Measurements from ENCODE around the gene THADA. TPM values are rescaled to one million over a fixed set of nuclear protein-coding genes. Genes with fewer than 3 reads are reported as not detected.

THADA gene
- polyA plus RNA-seq, 4 donors = 6.3 to 13.5 (median 12.7) TPM

DNA sequence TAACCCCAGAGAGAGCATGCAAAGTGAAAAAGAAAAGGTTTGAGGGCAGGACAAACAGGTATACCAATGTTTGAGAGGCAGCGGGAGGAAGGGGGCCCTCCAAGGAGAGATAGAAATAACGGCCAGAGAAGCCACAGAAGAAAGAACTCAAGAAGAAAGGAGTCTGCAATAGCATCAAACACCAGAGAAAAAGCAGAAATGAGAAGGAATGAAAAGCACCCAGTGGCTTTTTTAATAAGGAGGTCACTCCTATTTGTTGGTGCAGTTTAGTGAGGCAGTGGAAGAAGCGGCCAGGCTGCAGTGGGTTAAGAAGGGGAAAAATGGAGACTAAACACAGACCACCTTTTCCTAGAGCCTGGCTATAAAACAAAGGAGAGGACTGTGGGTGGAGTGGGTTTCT is 177.2 kb downstream of the THADA start:
- 92 to 97% (median 95%) methylated on average over 3 of the region's 3 CpGs for WGBS, 3 donors
- no peak for FAIRE-seq
- H3K4me1 ChIP-seq (ENCODE audit: control insufficient read depth in 3 of 3, insufficient read depth in 2 of 3, low read depth in 1 of 3, low read length in 2 of 3) = peaks cover 0 to 17% (median 3%) of the 10 kb centered on the region in 3 donors
- H3K27ac ChIP-seq (ENCODE audit: low read depth in 1 of 3, low read length in 2 of 3) = no peak overlapping the region
- no peaks in the 10 kb centered on the region for H3K36me3 ChIP-seq (ENCODE audit: control insufficient read depth in 3 of 3, insufficient read depth in 2 of 3, low read depth in 1 of 3, low read length in 3 of 3)
- H3K9me3 ChIP-seq (ENCODE audit: control insufficient read depth in 2 of 2, insufficient read depth in 1 of 2, low read depth in 1 of 2, low read length in 1 of 2) = no peaks in the 10 kb centered on the region
- DNase-seq = no peak
- no peaks in the 10 kb centered on the region for H3K27me3 ChIP-seq (ENCODE audit: control insufficient read depth in 3 of 3, insufficient read depth in 3 of 3, low read length in 3 of 3)
- no peak overlapping the region for H3K4me3 ChIP-seq (ENCODE audit: low read depth in 1 of 3, low read length in 3 of 3)

DNA sequence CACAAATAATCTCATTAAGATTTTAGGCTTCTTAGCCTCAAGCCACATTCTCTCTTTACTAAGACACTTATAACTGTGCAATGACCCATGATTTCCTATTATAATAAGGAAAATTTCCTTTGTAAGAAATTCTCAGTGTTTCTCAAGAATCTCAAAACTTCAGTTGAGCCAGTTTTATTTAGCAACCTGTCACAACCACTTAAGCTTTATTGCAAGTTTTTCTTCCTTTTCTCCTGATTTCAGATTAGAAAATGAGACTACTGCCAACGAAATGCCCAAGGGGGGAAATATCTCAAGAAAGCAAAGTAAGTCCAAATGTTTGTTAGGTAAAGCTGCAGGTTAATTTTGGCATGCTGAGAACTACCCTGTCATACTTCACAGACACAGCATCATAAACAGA is 178.5 kb downstream of the THADA start:
- Histone ChIP-seq H3K4me3 (ENCODE audit: low read depth in 1 of 3, low read length in 3 of 3) (no peak overlapping the region), H3K4me1 (ENCODE audit: control insufficient read depth in 3 of 3, insufficient read depth in 2 of 3, low read depth in 1 of 3, low read length in 2 of 3) (peaks cover 0 to 6% (median 3%) of the 10 kb centered on the region in 3 donors), H3K9me3 (ENCODE audit: control insufficient read depth in 2 of 2, insufficient read depth in 1 of 2, low read depth in 1 of 2, low read length in 1 of 2) (no peaks in the 10 kb centered on the region), H3K36me3 (ENCODE audit: control insufficient read depth in 3 of 3, insufficient read depth in 2 of 3, low read depth in 1 of 3, low read length in 3 of 3) (no peaks in the 10 kb centered on the region), H3K27ac (ENCODE audit: low read depth in 1 of 3, low read length in 2 of 3) (no peak overlapping the region), H3K27me3 (ENCODE audit: control insufficient read depth in 3 of 3, insufficient read depth in 3 of 3, low read length in 3 of 3) (no peaks in the 10 kb centered on the region)
- WGBS, 3 donors = 71 to 83% (median 80%) methylated on average over 1 of the region's 1 CpG
- no peak for DNase-seq
- FAIRE-seq = no peak

DNA sequence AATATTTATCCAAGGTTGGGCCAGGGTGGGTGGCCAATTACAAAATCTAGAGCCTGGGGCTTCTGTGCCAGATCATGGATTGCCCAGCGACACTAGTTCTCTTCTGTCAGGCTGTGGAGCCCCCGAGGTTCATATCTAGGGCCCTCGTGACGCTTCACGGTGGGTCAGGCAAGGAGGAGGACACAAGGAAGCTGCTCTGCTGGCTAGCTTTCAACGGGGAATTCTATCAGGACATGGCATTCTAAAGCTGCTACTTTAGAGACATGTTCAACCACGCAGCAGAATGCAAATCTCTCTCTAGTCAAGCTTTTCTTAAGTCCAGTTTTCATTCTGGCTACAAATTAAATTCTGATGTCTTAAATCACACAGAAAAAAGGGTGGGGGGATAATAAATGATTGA is 180.2 kb downstream of the THADA start:
- peak overlapping the region in 1 of 3 donors; percentile 65 for H3K27ac ChIP-seq (ENCODE audit: low read depth in 1 of 3, low read length in 2 of 3)
- H3K27me3 ChIP-seq (ENCODE audit: control insufficient read depth in 3 of 3, insufficient read depth in 3 of 3, low read length in 3 of 3) = no peaks in the 10 kb centered on the region
- peaks cover 0 to 6% (median 3%) of the 10 kb centered on the region in 3 donors for H3K4me1 ChIP-seq (ENCODE audit: control insufficient read depth in 3 of 3, insufficient read depth in 2 of 3, low read depth in 1 of 3, low read length in 2 of 3)
- DNase-seq = no peak
- H3K4me3 ChIP-seq (ENCODE audit: low read depth in 1 of 3, low read length in 3 of 3) = no peak overlapping the region
- FAIRE-seq = no peak
- H3K36me3 ChIP-seq (ENCODE audit: control insufficient read depth in 3 of 3, insufficient read depth in 2 of 3, low read depth in 1 of 3, low read length in 3 of 3) = no peaks in the 10 kb centered on the region
- WGBS, 3 donors = 73 to 93% (median 92%) methylated on average over 7 of the region's 7 CpGs
- H3K9me3 ChIP-seq (ENCODE audit: control insufficient read depth in 2 of 2, insufficient read depth in 1 of 2, low read depth in 1 of 2, low read length in 1 of 2) = no peaks in the 10 kb centered on the region

DNA sequence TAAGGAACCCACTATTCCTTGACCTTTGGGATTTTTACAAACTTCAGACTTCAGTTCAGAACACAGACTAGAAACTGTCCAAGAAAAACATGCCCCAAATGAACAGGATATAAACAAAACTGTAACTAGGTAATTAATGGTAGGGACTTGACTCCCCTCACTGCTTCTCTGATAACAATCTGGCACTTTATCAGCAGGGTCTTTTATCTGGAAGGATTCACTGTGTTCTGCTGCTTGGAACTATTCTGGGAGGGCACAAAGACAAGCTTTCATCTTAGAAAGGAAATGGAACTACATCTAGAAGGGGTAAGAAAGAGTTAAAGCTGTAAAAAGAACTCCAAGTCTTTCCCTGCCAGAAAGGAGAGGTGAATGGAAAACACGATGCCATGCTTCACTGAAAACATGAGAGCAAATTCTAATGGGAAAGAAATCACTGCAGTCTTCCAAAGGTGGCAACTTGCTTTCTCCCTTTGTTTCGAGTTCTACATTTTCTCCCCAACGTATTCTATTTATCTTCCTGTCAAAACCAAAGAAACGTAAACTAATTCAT is 181.2 kb downstream of the THADA start:
- WGBS, 3 donors = 74 to 82% (median 80%) methylated on average over 4 of the region's 4 CpGs
- H3K27ac ChIP-seq (ENCODE audit: low read depth in 1 of 3, low read length in 2 of 3) = no peak overlapping the region
- no peak for FAIRE-seq

DNA sequence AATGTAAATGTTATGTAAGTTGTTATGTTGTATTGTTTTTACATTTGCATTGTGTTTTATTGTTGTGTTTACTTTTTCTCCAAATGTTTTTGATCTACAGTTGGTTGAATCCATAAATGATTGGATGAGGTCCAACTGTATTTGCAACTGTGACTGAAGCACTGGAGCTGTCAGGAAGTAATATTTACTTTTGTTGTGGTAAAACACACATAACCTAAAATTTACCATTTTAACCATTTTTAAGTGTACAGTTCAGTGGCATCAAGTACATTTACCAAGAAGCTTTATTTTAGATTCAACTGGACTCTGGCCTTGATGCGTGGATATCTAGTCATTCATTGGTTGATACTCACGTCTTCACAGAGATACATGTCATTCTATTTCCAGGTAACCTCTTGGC is 181.8 kb downstream of the THADA start:
- Histone ChIP-seq H3K27ac (ENCODE audit: low read depth in 1 of 3, low read length in 2 of 3) (no peak overlapping the region), H3K9me3 (ENCODE audit: control insufficient read depth in 2 of 2, insufficient read depth in 1 of 2, low read depth in 1 of 2, low read length in 1 of 2) (no peaks in the 10 kb centered on the region), H3K36me3 (ENCODE audit: control insufficient read depth in 3 of 3, insufficient read depth in 2 of 3, low read depth in 1 of 3, low read length in 3 of 3) (no peaks in the 10 kb centered on the region), H3K4me1 (ENCODE audit: control insufficient read depth in 3 of 3, insufficient read depth in 2 of 3, low read depth in 1 of 3, low read length in 2 of 3) (peaks cover 0 to 2% (median 0%) of the 10 kb centered on the region in 3 donors), H3K27me3 (ENCODE audit: control insufficient read depth in 3 of 3, insufficient read depth in 3 of 3, low read length in 3 of 3) (no peaks in the 10 kb centered on the region), H3K4me3 (ENCODE audit: low read depth in 1 of 3, low read length in 3 of 3) (no peak overlapping the region)
- FAIRE-seq (no peak), DNase-seq (no peak)
- 83 to 94% (median 93%) methylated on average over 2 of the region's 2 CpGs for WGBS, 3 donors

More for the DNA sequence above, 181.2 kb downstream of the THADA start:
- Histone ChIP-seq H3K9me3 (ENCODE audit: control insufficient read depth in 2 of 2, insufficient read depth in 1 of 2, low read depth in 1 of 2, low read length in 1 of 2) (no peaks in the 10 kb centered on the region), H3K4me1 (ENCODE audit: control insufficient read depth in 3 of 3, insufficient read depth in 2 of 3, low read depth in 1 of 3, low read length in 2 of 3) (peaks cover 0 to 2% (median 0%) of the 10 kb centered on the region in 3 donors), H3K27me3 (ENCODE audit: control insufficient read depth in 3 of 3, insufficient read depth in 3 of 3, low read length in 3 of 3) (no peaks in the 10 kb centered on the region), H3K36me3 (ENCODE audit: control insufficient read depth in 3 of 3, insufficient read depth in 2 of 3, low read depth in 1 of 3, low read length in 3 of 3) (no peaks in the 10 kb centered on the region), H3K4me3 (ENCODE audit: low read depth in 1 of 3, low read length in 3 of 3) (no peak overlapping the region)
- no peak for DNase-seq

DNA sequence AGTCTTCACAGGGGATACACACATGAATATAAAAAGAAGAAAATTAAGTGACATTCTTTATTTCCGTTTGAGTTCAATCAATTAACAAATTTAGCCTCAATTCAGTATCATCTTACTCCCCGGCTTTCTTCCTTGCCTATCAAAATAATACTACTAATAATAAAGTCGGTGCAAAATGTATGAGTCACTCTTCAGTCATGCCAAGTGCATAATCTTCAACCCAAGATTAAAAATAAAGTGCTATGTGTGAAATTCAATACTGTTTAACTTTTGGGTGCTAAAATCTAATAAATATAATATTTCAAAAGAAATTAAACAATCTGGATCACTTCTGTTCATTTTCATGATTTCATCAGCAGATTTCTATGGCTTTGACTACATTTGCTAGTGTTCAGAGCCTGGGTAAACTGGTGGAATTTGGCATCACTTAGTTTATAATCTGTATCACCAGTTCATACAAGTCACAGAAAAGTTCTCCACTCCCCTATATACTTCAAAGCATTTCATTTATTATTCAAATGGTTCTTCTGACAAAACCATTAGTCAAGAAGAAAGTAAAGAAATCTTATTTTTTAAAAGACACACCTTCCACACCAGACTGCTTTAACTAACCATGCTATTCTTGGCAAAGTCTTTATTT is 183.6 kb downstream of the THADA start:
- no peaks in the 10 kb centered on the region for H3K36me3 ChIP-seq (ENCODE audit: control insufficient read depth in 3 of 3, insufficient read depth in 2 of 3, low read depth in 1 of 3, low read length in 3 of 3)
- 22 to 45% (median 40%) methylated on average over 3 of the region's 3 CpGs for WGBS, 3 donors
- no peaks in the 10 kb centered on the region for H3K27me3 ChIP-seq (ENCODE audit: control insufficient read depth in 3 of 3, insufficient read depth in 3 of 3, low read length in 3 of 3)
- no peak overlapping the region for H3K27ac ChIP-seq (ENCODE audit: low read depth in 1 of 3, low read length in 2 of 3)
- H3K9me3 ChIP-seq (ENCODE audit: control insufficient read depth in 2 of 2, insufficient read depth in 1 of 2, low read depth in 1 of 2, low read length in 1 of 2) = no peaks in the 10 kb centered on the region
- no peak overlapping the region for H3K4me3 ChIP-seq (ENCODE audit: low read depth in 1 of 3, low read length in 3 of 3)
- FAIRE-seq (peak; percentile 23), DNase-seq (no peak)
- H3K4me1 ChIP-seq (ENCODE audit: control insufficient read depth in 3 of 3, insufficient read depth in 2 of 3, low read depth in 1 of 3, low read length in 2 of 3) = peaks cover 0 to 2% (median 0%) of the 10 kb centered on the region in 3 donors

DNA sequence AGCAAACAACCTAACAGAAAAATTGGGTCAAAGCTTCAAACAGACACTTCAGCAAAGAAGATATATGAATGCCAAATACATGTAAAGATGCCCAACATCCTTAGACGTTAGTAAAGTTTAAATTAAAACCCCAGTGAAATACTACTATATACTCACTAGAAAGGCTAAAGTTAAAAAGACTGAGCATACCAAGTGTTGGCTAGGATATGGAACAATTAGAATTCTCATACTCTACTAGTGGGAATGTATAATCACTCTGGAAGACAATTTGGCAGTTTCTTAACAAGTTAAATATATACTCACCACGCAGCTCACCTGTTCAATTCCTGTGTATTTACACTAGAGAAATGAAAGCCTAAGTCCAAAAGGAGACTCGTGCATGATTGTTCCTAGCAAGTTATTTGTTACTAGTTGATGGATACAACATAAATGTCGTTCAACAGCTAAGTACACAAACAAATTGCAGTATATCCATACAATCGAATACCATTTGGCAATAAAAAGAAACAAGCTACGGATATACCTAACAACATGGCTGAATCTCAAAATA is 185.7 kb downstream of the THADA start:
- WGBS, 3 donors = 80 to 94% (median 89%) methylated on average over 6 of the region's 6 CpGs
- Histone ChIP-seq H3K36me3 (ENCODE audit: control insufficient read depth in 3 of 3, insufficient read depth in 2 of 3, low read depth in 1 of 3, low read length in 3 of 3) (no peaks in the 10 kb centered on the region), H3K4me3 (ENCODE audit: low read depth in 1 of 3, low read length in 3 of 3) (no peak overlapping the region), H3K9me3 (ENCODE audit: control insufficient read depth in 2 of 2, insufficient read depth in 1 of 2, low read depth in 1 of 2, low read length in 1 of 2) (no peaks in the 10 kb centered on the region), H3K4me1 (ENCODE audit: control insufficient read depth in 3 of 3, insufficient read depth in 2 of 3, low read depth in 1 of 3, low read length in 2 of 3) (peaks cover 0 to 2% (median 0%) of the 10 kb centered on the region in 3 donors), H3K27me3 (ENCODE audit: control insufficient read depth in 3 of 3, insufficient read depth in 3 of 3, low read length in 3 of 3) (no peaks in the 10 kb centered on the region), H3K27ac (ENCODE audit: low read depth in 1 of 3, low read length in 2 of 3) (no peak overlapping the region)
- FAIRE-seq (no peak), DNase-seq (no peak)

DNA sequence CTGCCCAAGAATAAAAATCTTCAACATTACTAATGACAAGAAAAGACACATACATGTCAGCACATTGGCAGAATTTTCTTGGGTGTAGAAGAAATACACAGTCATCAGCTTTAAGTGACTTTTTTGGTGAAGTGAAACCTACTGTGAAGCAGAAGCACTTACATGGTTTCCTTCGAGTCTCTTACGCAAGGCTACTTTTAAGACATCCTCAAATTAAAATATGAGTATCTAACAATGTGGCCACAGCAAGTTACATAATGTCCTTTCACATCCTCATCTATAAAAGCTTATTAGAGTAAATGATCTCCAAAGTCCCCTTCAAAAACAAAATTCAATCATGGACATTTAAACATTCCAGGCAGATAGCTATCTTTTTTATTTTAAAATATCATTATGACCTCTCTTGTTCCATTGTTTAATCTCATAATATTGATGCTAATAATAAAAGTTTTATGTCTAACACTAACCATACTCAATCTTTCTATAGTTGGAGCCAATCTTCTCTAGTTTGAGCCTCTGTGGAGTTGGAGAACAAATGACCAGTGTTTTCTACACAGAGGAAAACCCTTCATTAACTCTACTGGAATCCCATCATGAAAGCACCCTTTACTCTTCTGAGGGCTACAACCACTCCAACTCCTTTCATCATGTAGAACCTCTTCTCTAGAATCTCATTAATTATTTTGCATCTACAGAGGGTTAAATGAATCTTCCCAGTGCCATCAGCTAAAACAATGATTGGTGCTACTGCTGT is 187.3 kb downstream of the THADA start:
- FAIRE-seq (no peak), DNase-seq (no peak)
- Histone ChIP-seq H3K4me3 (ENCODE audit: low read depth in 1 of 3, low read length in 3 of 3) (no peak overlapping the region), H3K27ac (ENCODE audit: low read depth in 1 of 3, low read length in 2 of 3) (no peak overlapping the region), H3K4me1 (ENCODE audit: control insufficient read depth in 3 of 3, insufficient read depth in 2 of 3, low read depth in 1 of 3, low read length in 2 of 3) (no peaks in the 10 kb centered on the region), H3K9me3 (ENCODE audit: control insufficient read depth in 2 of 2, insufficient read depth in 1 of 2, low read depth in 1 of 2, low read length in 1 of 2) (no peaks in the 10 kb centered on the region), H3K36me3 (ENCODE audit: control insufficient read depth in 3 of 3, insufficient read depth in 2 of 3, low read depth in 1 of 3, low read length in 3 of 3) (no peaks in the 10 kb centered on the region), H3K27me3 (ENCODE audit: control insufficient read depth in 3 of 3, insufficient read depth in 3 of 3, low read length in 3 of 3) (no peaks in the 10 kb centered on the region)
- WGBS, 3 donors = 72 to 91% (median 88%) methylated on average over 2 of the region's 2 CpGs

Data from small intestine (tissue), 7 donors.